ENCODE data around the gene MLIP.
"Not testable (repeated sequence)": the region's sequence is repeated elsewhere in the genome, so short reads cannot be mapped to it uniquely, and the experiment has no call there.

The MLIP gene

DNA sequence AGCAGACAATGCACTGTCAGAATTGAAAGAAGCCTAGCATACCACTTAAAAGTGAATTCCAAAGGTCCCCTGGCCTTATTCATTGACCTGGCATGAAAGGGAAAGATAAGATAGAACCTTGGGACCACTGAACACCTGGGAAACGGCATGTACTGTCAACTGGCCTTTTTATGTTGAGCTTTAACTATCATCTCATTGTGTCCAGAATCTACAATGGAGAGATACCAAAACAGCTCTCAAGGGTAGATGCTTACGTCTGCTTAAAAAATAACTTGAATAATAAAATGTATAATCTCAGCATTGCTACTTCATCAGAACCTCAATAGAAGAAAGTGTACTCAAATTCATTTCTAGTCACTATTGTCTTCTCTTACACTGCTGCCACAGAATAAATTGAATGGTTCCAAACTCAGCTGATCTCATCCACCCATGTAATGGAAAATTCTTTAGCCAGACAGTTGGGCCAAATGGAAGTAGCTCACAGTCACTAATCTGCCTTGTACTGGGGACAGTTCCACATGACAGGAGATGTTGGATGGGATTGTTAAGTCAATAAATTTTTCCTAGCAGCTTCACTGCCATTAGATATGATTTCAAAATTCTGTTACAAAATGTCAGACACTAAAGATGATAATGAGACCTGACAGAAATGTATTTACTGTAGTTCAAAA is 93.8 kb downstream of the MLIP start:
- no peak for DNase-seq (ENCODE audit: low read depth, low spot score)
- no peak overlapping the region for H3K4me3 ChIP-seq (ENCODE audit: low read length)

DNA sequence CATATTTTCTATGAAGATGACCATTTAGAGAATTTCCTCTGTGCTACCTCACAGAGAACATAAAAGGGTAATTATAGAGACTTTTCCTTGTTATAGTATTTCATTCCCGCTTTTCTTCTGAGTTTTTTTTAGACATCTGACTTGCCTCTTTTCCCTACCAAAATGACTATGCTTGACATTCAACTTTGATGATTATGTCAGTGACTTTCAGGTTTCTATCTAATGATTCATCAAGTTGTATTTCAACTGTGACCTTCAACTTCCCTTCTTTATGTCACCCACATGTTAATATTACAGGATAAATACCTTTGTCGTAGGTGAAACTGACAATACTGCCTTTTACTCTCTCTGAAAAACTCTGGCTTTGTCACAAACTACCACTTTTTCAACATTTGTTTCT is 95.3 kb downstream of the MLIP start:
- H3K4me3 ChIP-seq (ENCODE audit: low read length), result no peak overlapping the region
- no peak for DNase-seq (ENCODE audit: low read depth, low spot score)

DNA sequence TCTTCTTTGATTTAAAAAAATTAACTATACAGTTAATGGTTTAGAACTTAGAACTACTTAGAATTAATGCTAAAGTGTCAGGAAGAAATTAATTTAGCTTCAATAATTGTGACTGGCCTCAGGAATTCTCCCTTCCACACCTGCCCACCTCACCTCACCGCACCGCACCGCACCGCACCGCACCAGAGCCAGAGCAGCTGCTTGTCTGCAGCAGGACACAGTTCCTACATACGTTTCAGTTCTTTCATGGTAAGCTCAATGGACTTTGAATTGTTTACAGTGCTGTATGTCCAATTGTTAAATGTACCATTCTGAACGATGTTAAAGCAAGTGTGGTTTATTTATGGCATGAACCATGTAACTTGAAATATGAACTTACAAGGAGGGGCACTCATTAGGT is 98.7 kb downstream of the MLIP start:
- H3K4me3 ChIP-seq (ENCODE audit: low read length); DNase-seq (ENCODE audit: low read depth, low spot score): not testable (repeated sequence)

DNA sequence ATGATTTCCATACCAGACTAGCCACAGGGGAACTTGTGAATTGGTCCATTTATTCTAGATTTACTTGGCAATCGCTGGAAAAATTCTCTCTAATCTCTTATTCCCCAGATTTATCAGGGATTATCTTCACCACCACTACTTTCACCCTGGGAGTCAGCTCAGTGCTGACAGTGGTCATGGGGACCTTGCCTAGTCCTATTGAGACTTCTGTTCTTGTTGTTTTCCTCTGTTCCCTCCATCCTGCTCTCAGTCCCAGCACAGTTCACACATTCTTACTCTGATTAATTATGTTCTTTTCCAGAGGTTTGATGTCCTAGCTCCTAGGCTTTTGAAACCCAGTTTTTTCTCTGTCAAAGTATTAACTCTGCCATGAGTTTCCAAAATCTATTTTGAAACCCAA is 103.0 kb downstream of the MLIP start:
- DNase-seq (ENCODE audit: low read depth, low spot score), result no peak
- no peak overlapping the region for H3K4me3 ChIP-seq (ENCODE audit: low read length)

DNA sequence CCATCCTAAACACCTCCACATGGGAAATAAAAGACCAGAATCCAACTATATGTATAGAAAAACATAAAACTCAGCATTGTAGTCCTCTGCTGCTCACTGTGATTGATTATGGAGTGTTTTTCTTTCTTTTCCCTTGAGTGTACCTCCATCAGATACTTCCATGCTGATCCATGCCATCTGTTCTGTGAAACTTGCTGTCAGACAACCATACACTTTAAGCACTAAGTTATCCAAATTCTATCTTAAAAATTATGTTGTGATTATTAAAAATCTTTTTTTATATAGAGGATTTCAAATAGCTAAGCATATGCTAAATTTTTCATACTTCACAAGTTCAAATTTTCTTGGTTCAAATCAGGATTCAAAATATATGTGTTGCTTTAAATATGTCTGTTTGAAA is 105.1 kb downstream of the MLIP start:
- H3K4me3 ChIP-seq (ENCODE audit: low read length), result no peak overlapping the region
- DNase-seq (ENCODE audit: low read depth, low spot score), result no peak

DNA sequence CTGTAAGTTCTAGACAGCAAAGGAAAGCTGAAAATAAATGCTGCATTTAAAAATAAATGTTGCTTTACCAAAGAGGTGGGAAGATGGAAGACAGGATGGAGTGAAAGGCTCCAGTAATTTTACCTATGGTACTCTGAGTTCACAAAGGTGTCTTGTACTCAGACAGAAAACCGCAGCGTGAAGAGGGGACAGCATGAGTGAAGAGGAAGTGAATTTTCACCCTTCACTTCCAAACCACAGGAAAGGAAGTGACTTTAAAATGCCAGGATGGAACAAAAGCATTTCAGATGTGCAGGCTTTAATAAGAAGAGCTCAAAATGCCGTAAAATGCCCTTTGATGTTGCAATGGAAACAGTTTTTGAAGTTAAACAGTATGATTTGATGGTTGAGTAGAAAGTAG is 105.8 kb downstream of the MLIP start:
- H3K4me3 ChIP-seq (ENCODE audit: low read length), result no peak overlapping the region
- peak; percentile 57 for DNase-seq (ENCODE audit: low read depth, low spot score)

DNA sequence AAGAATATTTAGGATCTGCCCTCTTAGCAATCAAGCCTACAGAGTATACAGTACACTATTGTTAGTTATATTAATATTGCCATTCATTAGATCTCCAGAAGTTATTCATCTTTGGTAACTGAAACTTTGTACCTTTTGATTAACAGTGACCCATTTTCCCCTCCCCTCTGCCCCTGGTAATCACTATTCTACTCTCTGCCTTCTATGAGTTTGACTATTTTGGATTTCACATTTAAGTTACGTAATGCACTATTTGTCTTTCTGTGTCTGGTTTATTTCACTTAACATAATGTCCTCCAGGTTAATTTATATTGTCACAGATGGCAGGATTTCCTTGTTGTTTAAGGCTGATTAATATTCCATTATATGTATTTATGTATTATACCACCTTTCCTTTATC is 111.0 kb downstream of the MLIP start:
- DNase-seq (ENCODE audit: low read depth, low spot score), result no peak

DNA sequence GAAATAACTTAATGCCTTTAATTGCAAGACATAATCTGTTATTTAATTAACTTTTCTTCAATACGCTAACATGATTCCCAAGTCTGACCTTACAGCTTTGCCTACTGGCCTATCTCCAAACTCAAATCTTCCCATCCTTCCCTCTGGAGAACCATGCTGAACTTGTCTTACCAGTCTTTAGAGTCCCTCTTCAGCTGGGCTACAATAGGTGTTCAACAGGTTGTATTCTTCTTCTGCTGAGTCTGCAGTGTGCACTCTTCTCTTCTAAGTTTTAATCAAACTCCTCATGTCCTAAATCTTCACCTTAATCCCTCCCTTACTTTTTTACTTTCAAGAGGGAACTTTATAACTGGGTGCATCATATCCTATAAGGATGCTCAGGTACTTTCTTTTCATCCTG is 121.5 kb downstream of the MLIP start:
- no peak for DNase-seq (ENCODE audit: low read depth, low spot score)
- no peak overlapping the region for H3K4me3 ChIP-seq (ENCODE audit: low read length)

More for the DNA sequence above, 111.0 kb downstream of the MLIP start:
- no peak overlapping the region for H3K4me3 ChIP-seq (ENCODE audit: low read length)

DNA sequence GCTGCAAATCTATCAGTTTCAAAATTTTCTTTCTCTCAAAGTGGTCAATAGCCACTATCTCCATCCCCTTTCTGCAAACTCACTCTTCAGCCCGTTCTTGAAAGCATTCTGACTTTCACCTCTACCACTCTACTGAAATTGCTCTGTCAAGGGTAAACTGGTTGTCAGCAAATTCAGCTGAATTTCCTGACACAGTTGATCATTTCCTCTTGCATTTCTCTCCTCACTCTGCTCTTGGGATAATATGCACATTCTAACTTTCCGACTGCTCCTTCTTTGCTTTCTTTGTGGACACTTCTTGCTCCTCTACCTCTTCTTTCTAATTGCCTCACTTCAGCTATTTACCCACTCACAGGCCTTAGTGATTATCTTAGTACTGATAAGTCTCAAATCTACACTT is 123.3 kb downstream of the MLIP start:
- no peak overlapping the region for H3K4me3 ChIP-seq (ENCODE audit: low read length)
- no peak for DNase-seq (ENCODE audit: low read depth, low spot score)

DNA sequence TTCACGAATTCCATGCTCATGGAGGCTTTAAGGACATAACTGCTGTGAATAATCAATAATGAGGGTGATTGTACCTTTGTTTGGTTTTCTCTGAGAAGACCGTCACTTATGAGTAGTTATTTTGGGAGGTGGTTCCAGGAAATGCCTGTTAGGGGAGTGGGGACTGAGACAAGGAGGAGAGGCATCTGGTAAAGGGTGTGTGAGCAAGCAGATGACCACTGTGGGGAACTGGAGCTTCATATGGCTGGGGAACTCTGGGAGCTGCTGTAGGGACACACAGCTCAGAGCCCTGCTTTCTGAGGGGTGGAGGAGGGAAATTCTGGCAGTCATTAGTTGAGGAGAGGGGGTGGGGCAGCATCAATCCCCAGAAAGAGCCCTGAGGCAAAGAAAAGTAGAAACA is 125.7 kb downstream of the MLIP start:
- H3K4me3 ChIP-seq (ENCODE audit: low read length), result no peak overlapping the region
- no peak for DNase-seq (ENCODE audit: low read depth, low spot score)

DNA sequence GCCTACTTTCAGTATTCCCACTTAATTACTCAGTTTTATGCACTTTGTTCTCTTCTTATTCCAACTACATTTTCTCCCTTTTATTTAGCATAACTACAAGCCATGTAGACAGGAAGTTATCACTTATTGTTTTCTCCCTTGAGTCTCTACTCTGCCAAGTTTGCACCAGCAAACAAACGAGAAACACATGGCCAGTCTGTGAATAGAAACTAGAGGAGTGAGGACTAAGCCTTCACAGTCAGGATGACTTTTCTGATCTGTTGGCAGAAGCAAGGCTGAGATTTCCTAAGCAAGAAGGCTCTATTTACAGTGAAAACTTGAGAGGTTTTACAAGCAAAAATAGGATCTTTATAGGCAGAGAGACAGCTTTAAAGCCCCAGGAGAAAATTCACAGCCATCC is 127.2 kb downstream of the MLIP start:
- no peak overlapping the region for H3K4me3 ChIP-seq (ENCODE audit: low read length)
- no peak for DNase-seq (ENCODE audit: low read depth, low spot score)

DNA sequence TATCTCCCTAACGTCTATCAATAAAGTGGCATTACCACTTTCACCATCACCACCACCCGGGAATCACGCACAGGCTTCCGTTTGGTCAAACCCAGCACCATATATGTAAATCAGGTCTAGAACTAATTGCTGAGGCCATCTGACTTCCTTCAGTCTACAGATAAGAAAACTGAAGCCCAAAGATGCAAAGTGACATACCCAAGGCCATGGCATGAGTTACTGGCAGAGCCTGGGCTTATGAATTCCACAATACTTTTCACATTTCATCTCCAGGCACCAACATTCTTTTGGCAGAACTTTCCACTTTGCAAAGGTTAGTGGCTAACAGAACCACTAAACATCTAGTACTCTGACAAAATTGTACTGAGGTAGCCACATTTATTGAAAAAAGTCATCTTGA is 132.5 kb downstream of the MLIP start:
- H3K4me3 ChIP-seq (ENCODE audit: low read length), result no peak overlapping the region
- DNase-seq (ENCODE audit: low read depth, low spot score), result no peak

DNA sequence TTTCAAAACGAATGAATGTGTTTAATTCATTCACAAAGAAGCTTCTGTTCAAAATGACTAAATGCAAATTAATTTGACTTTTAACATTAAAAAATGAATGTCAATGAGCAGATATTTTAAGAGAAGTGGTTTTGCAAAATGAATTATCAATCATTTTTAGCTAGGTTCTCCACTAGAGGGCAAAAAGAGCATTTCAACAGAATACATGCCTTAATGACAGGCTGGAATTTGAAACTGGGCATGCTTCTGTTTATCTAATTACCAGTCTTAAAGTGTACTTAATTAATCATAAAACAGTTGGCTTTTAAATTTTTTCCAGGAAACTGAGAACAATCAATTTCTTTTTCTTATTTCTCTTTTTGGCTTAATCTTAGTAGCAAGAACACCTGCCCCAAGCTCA is 133.2 kb downstream of the MLIP start:
- no peak for DNase-seq (ENCODE audit: low read depth, low spot score)

DNA sequence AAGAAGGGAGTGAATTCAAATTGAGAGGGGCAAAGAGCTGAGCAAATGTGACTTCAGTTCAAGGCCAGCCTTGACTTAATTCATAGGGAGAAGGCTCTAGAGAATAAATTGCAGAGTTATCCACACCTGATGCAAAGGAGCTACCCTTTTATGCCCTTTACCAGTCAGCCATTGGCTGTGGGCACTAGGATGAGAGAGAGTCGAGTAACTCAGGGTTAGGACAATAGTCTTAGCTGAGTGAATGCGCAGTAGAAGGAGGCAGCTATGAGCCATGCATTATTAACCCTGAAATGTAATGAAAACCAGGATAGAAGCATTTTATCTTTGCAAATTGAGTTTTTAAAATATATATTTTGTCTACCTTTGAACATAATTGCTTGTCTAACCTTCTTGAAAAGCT is 134.0 kb downstream of the MLIP start:
- no peak overlapping the region for H3K4me3 ChIP-seq (ENCODE audit: low read length)
- no peak for DNase-seq (ENCODE audit: low read depth, low spot score)

More for the DNA sequence above, 133.2 kb downstream of the MLIP start:
- H3K4me3 ChIP-seq (ENCODE audit: low read length), result no peak overlapping the region

DNA sequence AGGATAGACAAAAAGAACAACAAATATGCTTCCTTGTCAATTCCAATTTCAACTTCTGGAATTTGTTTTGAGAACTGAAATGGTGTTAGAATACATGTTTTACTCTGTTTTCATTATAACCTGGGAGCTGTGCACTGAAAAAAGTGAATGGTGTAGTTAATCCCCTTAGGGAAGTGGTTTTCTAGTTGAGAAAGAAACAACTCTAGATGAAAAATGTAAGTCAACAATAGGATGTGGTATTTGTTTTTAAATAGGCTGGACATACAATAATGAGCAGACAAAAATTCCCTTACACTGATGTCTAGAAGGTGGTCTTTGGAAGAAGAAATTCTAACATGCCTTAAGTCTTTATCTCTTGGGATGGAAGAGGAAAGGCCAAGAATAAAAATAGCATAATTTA is 137.1 kb downstream of the MLIP start:
- DNase-seq (ENCODE audit: low read depth, low spot score), result no peak
- no peak overlapping the region for H3K4me3 ChIP-seq (ENCODE audit: low read length)

DNA sequence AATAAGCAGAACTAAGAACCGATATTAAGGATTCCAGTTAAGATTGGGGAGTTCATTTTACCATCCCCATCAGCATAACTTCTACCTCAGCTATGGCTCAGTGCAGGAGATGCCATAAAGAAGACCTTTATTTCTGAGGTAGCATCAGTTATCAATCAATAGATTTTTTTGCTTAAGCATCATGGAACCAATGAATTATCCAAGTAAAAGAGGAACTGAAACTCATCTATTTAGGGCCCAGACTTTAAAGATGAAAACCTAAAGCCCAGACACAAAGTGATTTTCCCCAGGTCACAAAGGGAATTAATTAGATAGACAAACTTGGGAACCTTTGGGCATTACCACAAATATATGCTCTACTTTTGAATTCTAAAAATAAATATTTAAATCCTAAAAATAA is 137.8 kb downstream of the MLIP start:
- H3K4me3 ChIP-seq (ENCODE audit: low read length), result no peak overlapping the region
- no peak for DNase-seq (ENCODE audit: low read depth, low spot score)

DNA sequence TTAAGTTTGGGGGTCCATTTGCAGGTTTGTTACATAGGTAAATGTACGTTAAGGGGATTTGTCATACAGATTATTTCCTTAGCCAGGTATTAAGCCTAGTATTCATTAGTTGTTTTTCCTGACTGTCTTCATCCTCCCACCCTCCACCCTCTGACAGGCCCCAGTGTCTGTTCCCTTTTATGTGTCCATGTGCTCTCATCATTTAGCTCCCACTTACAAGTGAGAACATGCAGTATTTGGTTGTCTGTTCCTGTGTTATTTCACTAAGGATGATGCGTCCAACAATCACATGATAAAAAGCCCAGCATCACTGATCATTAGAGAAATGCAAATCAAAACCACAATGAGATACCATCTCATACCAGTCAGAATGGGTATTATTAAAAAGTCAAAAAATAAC is 138.6 kb downstream of the MLIP start:
- not testable (repeated sequence) for H3K4me3 ChIP-seq (ENCODE audit: low read length); DNase-seq (ENCODE audit: low read depth, low spot score)

DNA sequence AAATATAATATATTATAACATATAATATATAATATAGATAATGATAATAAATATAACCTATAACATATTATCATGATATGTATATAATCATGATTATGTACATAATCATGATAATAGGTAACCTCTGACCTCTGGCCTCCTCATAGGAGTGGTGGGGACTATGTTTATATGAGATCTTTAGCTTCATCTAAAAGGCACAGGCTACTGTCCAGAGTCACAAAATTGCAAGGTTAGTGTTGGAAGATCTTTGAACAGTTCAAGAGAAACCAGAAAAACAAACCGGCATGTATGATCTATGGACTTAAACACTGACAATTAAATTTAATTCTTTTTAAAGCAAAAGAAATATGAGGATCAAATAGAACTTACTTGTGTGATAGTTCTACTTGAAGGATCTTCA is 141.3 kb downstream of the MLIP start:
- no peak for DNase-seq (ENCODE audit: low read depth, low spot score)

DNA sequence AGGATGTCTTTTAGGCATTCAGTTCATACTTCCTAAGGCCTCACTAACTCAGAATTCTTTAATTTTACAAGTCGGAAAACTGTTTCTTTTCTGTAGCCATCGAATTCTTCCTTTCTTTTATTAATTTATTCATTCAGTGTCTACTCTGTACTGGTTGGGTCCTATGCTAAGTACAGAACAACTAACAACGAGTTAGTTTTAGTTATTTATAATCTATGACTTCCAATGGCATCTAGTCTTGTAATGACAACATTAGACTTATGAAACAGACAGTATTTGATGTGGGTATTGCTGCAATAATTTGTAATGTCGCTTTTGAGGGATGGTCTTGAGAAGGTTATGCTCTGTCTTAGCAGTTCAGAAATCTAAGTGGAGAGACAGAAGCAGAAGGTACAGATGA is 141.7 kb downstream of the MLIP start:
- DNase-seq (ENCODE audit: low read depth, low spot score), result peak; percentile 24
- no peak overlapping the region for H3K4me3 ChIP-seq (ENCODE audit: low read length)

More for the DNA sequence above, 141.3 kb downstream of the MLIP start:
- no peak overlapping the region for H3K4me3 ChIP-seq (ENCODE audit: low read length)

DNA sequence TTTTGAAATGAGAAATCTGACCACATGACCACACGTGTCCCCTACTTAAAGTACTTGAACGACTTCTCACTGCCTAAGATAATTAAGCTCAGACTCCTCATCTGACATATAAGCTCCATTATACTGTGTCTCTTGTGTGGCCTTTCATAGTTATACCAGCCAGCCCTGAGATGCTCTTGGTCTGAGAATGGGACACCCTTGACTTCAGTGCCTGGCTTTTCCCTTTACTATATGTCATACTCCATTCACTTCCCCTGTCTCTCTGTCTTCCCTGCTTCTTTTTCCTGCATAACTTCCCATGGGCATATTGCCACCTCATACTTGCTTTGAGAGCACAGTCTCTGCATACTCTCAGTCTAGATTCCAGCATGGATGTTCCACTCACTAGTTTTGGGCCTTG is 143.6 kb downstream of the MLIP start:
- no peak for DNase-seq (ENCODE audit: low read depth, low spot score)
- no peak overlapping the region for H3K4me3 ChIP-seq (ENCODE audit: low read length)

DNA sequence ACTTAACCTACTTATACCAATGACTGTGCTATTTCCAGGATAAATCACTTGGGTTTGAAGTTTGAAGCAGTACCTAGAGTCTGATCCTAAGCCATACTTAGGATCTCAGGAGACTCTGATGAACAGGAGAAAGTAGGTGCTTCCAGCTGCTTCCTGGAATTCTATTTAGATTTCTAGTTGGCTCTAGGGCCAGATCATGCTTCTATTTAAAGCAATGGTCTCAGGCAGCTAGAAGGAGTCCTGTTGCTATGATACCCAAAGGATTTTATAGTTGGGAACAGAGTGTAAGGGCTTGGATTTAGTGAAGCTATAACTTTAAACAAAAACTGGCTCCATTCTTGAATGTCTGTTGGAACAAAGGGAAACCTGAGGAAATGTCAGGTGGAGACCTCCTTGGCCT is 144.6 kb downstream of the MLIP start:
- DNase-seq (ENCODE audit: low read depth, low spot score), result no peak

DNA sequence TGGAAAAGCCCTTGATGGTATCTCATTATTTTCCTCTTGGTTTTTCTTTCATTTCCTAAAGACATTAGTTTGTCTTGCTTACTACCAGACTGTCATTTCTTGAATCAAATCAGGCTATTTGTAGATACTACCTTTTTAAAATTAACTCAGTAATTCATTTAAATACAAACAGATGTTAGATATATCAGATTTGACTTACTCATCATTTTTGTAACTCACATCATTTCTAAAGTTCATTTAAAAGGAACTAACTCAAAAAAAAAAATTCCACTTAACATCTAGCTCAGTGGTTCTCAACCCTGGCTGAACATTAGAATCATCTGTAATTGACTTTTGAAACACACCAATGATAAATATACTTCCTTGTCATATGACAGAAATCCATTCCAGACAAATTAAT is 148.8 kb downstream of the MLIP start:
- no peak overlapping the region for H3K4me3 ChIP-seq (ENCODE audit: low read length)

More for the DNA sequence above, 144.6 kb downstream of the MLIP start:
- H3K4me3 ChIP-seq (ENCODE audit: low read length), result no peak overlapping the region

More for the DNA sequence above, 148.8 kb downstream of the MLIP start:
- DNase-seq (ENCODE audit: low read depth, low spot score), result no peak
